ENCODE results near the gene HMGXB3. TPM values are rescaled to one million over a fixed set of nuclear protein-coding genes. Genes with fewer than 3 reads are reported as not detected.

The HMGXB3 gene
- total RNA-seq, 1 donor from 2014 or later, result 23.1 TPM

DNA sequence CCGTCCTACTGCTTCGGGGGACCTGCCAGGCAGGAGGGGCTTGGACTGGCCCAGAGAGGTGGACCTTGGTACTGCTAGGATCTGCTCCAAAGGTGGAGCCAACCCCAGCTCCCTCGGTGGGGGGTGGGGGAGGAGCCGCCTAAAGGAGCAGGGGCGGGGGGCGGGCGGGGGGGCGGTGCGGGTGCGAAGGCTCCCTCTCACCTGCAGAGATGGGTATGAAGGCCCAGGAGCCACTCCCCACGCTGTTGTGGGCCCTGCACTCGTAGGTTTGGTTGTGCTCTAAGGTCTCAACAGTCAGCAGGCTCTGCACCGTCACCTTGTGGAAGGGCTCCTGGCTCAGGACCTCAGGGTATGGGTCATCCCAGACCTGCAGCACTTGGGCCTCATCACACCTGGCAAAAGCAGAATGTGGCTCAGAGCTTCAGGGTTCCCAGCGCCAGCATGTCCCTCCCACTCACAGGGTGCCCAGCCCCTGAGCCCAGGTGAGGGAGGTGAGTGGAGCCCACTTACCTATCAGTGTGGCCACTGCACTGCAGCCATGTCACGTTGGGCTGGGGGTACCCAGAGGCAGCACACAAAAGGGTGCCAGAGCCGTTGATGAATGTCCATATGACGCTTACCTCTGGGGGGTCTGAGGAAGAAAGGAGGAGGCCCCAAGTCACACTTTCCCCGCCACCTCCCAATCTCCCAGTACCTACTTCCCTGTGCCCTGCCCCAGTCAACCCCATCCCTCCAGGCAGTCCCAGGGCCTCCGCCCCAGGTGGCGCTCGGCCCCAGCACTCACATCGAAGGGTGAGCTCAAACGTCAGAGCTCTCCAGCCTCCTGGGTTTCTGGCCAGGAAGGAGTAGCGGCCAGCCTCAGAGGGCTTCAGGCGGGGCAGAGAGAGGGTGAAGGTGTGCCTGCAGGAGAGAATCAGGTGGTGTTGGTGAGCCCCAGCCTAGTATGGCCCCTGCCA, 69.4 kb downstream of the HMGXB3 start:
- TF ChIP-seq EZH2phosphoT487 (IDR thresholded peaks at IDR 0.05), result no peak
- TF ChIP-seq EZH2 (IDR thresholded peaks at IDR 0.05), result no peak
- TF ChIP-seq, protein P1, sequence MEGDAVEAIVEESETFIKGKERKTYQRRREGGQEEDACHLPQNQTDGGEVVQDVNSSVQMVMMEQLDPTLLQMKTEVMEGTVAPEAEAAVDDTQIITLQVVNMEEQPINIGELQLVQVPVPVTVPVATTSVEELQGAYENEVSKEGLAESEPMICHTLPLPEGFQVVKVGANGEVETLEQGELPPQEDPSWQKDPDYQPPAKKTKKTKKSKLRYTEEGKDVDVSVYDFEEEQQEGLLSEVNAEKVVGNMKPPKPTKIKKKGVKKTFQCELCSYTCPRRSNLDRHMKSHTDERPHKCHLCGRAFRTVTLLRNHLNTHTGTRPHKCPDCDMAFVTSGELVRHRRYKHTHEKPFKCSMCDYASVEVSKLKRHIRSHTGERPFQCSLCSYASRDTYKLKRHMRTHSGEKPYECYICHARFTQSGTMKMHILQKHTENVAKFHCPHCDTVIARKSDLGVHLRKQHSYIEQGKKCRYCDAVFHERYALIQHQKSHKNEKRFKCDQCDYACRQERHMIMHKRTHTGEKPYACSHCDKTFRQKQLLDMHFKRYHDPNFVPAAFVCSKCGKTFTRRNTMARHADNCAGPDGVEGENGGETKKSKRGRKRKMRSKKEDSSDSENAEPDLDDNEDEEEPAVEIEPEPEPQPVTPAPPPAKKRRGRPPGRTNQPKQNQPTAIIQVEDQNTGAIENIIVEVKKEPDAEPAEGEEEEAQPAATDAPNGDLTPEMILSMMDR (IDR thresholded peaks at IDR 0.05), result no peak
- H3K9me3 Mint-ChIP-seq, result peaks cover 3% of the 10 kb centered on the region
- peaks cover 2% of the 10 kb centered on the region for H3K27me3 Mint-ChIP-seq (ENCODE audit: insufficient read depth, low read depth)
- H3K36me3 Mint-ChIP-seq, result no peaks in the 10 kb centered on the region
- Histone ChIP-seq H3K9ac (no peak overlapping the region), H2AFZ (replicated peaks) (no peak overlapping the region), H3K36me3 (no peaks in the 10 kb centered on the region), H3K27ac (no peak overlapping the region), H3K27me3 (no peaks in the 10 kb centered on the region), H3F3A (ENCODE audit: low read depth) (no peaks in the 10 kb centered on the region), H3K4me1 (peaks cover 6% of the 10 kb centered on the region), H3K9me3 (ENCODE audit: low read depth) (no peaks in the 10 kb centered on the region), H3K79me2 (ENCODE audit: low read depth) (no peaks in the 10 kb centered on the region), H3K4me2 (no peak overlapping the region), H3K4me3 (no peak overlapping the region), H4K20me1 (ENCODE audit: low read depth) (no peaks in the 10 kb centered on the region)
- peaks cover 8% of the 10 kb centered on the region for H3K4me1 Mint-ChIP-seq
- no peak overlapping the region for H3K4me3 Mint-ChIP-seq
- no peak for DNase-seq (ENCODE audit: low spot score)
- no peak overlapping the region for H3K27ac Mint-ChIP-seq

GRCh38 chr5:150070821-150071220, 70.3 kb downstream of the HMGXB3 start:
- Histone ChIP-seq H3K9ac (no peak overlapping the region), H3K36me3 (no peaks in the 10 kb centered on the region), H3K27me3 (no peaks in the 10 kb centered on the region), H4K20me1 (ENCODE audit: low read depth) (no peaks in the 10 kb centered on the region), H3K9me3 (ENCODE audit: low read depth) (no peaks in the 10 kb centered on the region), H3K4me3 (no peak overlapping the region), H3K4me2 (no peak overlapping the region), H3K27ac (no peak overlapping the region), H2AFZ (replicated peaks) (no peak overlapping the region), H3F3A (ENCODE audit: low read depth) (no peaks in the 10 kb centered on the region), H3K79me2 (ENCODE audit: low read depth) (no peaks in the 10 kb centered on the region), H3K4me1 (no peaks in the 10 kb centered on the region)
- no peak for TF ChIP-seq EZH2 (IDR thresholded peaks at IDR 0.05)
- TF ChIP-seq, protein P1 (IDR thresholded peaks at IDR 0.05), result no peak
- TF ChIP-seq EZH2phosphoT487 (IDR thresholded peaks at IDR 0.05), result no peak
- Mint-ChIP-seq H3K4me1 (peaks cover 4% of the 10 kb centered on the region), H3K27ac (no peak overlapping the region), H3K27me3 (ENCODE audit: insufficient read depth, low read depth) (peaks cover 2% of the 10 kb centered on the region), H3K9me3 (peaks cover 3% of the 10 kb centered on the region), H3K36me3 (no peaks in the 10 kb centered on the region), H3K4me3 (no peak overlapping the region)
- no peak for DNase-seq (ENCODE audit: low spot score)

- H3K4me3 ChIP-seq, result no peak overlapping the region
- H3K4me1 Mint-ChIP-seq, result peaks cover 7% of the 10 kb centered on the region
- no peak overlapping the region for H2AFZ ChIP-seq (replicated peaks)
- no peak overlapping the region for H3K27ac Mint-ChIP-seq
- DNase-seq (ENCODE audit: low spot score), result no peak
- H3K27me3 ChIP-seq, result no peaks in the 10 kb centered on the region
- H3K9me3 ChIP-seq (ENCODE audit: low read depth), result no peaks in the 10 kb centered on the region
- no peaks in the 10 kb centered on the region for H3K79me2 ChIP-seq (ENCODE audit: low read depth)
- no peaks in the 10 kb centered on the region for H3K36me3 Mint-ChIP-seq
- no peak for TF ChIP-seq EZH2phosphoT487 (IDR thresholded peaks at IDR 0.05)
- TF ChIP-seq, protein P1 (IDR thresholded peaks at IDR 0.05), result no peak
- no peak for TF ChIP-seq EZH2 (IDR thresholded peaks at IDR 0.05)
- H3K27me3 Mint-ChIP-seq (ENCODE audit: insufficient read depth, low read depth), result peaks cover 2% of the 10 kb centered on the region
- no peaks in the 10 kb centered on the region for H3K36me3 ChIP-seq
- H3K4me3 Mint-ChIP-seq, result no peak overlapping the region
- H4K20me1 ChIP-seq (ENCODE audit: low read depth), result no peaks in the 10 kb centered on the region
- H3K9me3 Mint-ChIP-seq, result peaks cover 3% of the 10 kb centered on the region
- no peak overlapping the region for H3K9ac ChIP-seq
- H3K4me2 ChIP-seq, result no peak overlapping the region
- H3K27ac ChIP-seq, result no peak overlapping the region
- H3K4me1 ChIP-seq, result no peaks in the 10 kb centered on the region
- H3F3A ChIP-seq (ENCODE audit: low read depth), result no peaks in the 10 kb centered on the region
Observed at GRCh38 chr5:150073086-150073625, 72.6 kb downstream of the HMGXB3 start.

Data from neural progenitor cell (in vitro differentiated cells).